ENCODE measurements around the gene CPTP.

CPTP gene

DNA sequence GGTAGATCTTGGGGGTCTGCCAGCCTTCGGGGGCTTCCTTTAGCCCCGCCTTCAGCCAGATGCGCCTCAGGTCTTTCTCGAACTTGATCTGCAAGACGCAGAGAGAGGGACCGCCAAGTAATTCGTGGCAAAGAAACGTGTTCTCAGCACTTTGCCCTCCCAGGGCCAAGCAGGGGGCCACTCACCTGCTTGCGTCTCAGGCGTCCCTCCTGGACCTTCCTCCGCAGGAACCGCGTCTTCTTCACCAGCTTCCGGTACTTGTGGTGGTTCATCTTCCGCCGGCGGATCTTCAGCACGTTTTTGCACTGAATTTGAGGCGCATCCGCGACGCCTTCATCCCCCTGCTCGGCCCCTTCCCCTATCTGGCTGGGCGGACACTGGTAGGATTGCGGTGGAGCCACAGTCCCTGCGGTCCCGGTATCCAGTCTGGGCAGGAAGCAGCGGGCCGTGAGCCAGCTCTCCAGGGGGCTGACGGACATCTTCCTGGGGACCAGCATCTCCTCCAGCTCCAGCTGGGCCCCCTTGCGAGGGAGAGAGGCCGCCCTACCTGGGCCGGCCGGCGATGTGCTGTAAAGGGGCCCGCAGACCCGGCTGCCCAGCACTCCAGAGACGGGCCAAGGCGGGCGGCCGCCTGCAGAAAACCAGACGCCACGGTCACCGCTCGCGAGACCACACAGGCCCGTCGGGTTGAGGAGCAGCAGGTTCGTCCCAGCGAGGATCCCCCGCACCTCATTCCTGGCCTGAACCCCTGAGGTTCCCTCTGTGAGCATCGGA, 49.4 kb downstream of the CPTP start:
- peak overlapping the region; percentile 98 for H3K4me3 ChIP-seq (ENCODE audit: extremely low read depth, insufficient read depth, low read length, poor library complexity, severe bottlenecking)
- H3K9me3 ChIP-seq (ENCODE audit: control insufficient read depth, low read length) = no peaks in the 10 kb centered on the region
- no peak overlapping the region for H3K27ac ChIP-seq (ENCODE audit: low read depth, low read length, severe bottlenecking)
- H3K4me1 ChIP-seq (ENCODE audit: control insufficient read depth, insufficient read depth, low read length, poor library complexity, severe bottlenecking) = peaks cover 7% of the 10 kb centered on the region
- 59 to 60% methylated on average over 50 to 52 of the region's 52 CpGs for WGBS, 2 experiments (ENCODE audit: insufficient coverage in 2 of 2)
- H3K36me3 ChIP-seq (ENCODE audit: control insufficient read depth, insufficient read depth, low read length) = peaks cover 28% of the 10 kb centered on the region

DNA sequence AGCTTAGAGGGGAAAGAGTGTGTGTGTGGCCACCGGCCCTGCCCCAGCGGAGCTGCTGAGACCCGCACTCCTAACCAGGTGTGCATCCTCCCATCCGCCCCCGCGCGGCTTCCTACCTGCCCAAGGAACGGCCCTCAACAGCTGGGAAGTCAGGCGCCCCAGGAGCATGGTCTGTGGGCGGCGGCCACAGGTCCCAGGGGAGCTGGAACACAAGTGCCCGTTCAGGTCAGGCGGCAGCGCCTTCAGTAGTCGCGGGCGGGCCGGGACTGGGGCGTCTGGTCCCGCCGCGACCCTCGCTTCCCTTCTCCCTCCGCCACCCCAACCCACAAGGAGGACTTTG, 50.0 kb downstream of the CPTP start:
- 0 to 1% methylated on average over 18 to 22 of the region's 24 CpGs for WGBS, 2 experiments (ENCODE audit: insufficient coverage in 2 of 2)
- H3K36me3 ChIP-seq (ENCODE audit: control insufficient read depth, insufficient read depth, low read length) = peaks cover 28% of the 10 kb centered on the region

DNA sequence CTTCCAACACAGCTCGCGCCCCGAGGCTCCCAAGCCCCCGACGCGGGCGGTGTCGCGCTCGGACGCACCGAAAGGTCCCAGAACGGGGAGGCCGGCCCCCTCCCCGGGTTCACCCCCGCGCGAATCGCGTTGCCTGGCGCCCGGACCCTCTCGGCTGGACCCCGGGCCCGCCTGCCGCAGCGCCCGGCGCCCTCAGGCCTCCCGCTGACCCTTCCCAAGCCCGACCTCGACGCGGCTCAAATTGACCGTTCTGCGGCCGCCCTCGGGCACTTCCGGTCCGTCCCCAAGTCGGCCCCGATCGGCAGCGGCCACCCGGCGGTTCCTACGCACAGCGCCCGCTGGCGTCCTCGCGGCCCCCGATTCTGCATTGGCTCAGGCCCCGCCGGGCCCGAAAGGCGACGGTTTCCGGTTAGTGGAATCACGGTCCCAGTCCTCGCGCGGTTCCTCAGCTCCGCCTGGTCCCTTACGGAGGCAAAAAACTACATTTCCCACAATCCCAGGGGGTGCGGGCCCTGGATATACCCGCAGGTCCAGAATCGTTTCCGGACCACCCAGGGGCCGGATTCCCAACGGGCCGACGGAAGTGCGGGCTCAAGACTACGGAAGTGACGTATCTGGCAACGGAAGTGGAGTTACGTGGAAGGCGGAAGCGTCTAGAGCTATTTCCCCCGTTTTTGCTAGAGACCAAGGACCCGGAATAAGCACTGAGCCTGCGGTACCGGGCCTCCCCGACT, 50.5 kb downstream of the CPTP start, which contains the start of gene AURKAIP1:
TSS of gene AURKAIP1 (minus strand) at position 279 of the 734 bp plus-strand sequence. CDS start 451 bp downstream, outside the sequence.
- Histone ChIP-seq H3K27ac (ENCODE audit: low read depth, low read length, severe bottlenecking) (peak within 1 kb of the TSS; percentile 86), H3K36me3 (ENCODE audit: control insufficient read depth, insufficient read depth, low read length) (peaks cover 28% of the 10 kb centered on the region), H3K4me3 (ENCODE audit: extremely low read depth, insufficient read depth, low read length, poor library complexity, severe bottlenecking) (peak within 1 kb of the TSS; percentile 98), H3K4me1 (ENCODE audit: control insufficient read depth, insufficient read depth, low read length, poor library complexity, severe bottlenecking) (peaks cover 7% of the 10 kb centered on the region), H3K9me3 (ENCODE audit: control insufficient read depth, low read length) (no peaks in the 10 kb centered on the region)
- WGBS, 2 experiments (ENCODE audit: insufficient coverage in 2 of 2) = 0% methylated on average over 71 to 79 of the region's 85 CpGs

More for the DNA sequence above, 50.0 kb downstream of the CPTP start:
- H3K4me1 ChIP-seq (ENCODE audit: control insufficient read depth, insufficient read depth, low read length, poor library complexity, severe bottlenecking) = peaks cover 7% of the 10 kb centered on the region
- H3K9me3 ChIP-seq (ENCODE audit: control insufficient read depth, low read length) = no peaks in the 10 kb centered on the region
- H3K4me3 ChIP-seq (ENCODE audit: extremely low read depth, insufficient read depth, low read length, poor library complexity, severe bottlenecking) = peak overlapping the region; percentile 98
- peak overlapping the region; percentile 86 for H3K27ac ChIP-seq (ENCODE audit: low read depth, low read length, severe bottlenecking)

DNA sequence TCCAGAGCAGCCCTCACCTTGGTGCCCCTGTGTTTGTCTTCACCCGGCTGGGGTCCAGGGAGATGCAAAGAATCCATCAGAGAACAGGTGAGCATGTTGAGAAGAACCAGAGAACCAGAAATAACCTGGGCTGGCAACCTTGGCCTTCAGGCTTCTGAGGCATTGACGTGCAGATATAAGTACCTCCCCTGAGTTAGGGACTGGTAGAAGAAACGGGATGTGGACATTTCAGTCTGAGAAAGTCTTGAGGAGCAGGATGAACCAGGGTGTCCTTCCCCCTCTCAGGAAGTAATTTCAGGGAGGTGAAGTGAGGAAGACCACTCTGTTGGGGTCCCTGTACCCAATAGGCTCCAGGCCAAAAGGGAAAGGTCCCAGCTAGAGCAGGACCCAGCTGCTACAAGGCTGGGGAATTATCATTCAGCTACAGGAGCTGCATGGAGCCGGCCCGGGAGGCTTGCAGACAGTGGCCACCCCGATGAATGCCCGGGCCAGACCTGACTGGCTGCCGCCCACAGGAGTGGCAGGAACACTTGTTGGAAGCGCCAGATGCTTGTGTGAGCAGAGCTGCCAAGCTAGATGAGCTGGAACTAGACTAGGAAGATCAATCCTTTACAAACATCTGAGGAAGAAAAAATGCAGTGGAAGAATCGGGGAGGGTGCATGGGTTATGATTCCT, 52.1 kb downstream of the CPTP start:
- peaks cover 27% of the 10 kb centered on the region for H3K36me3 ChIP-seq (ENCODE audit: control insufficient read depth, insufficient read depth, low read length)
- H3K9me3 ChIP-seq (ENCODE audit: control insufficient read depth, low read length) = no peaks in the 10 kb centered on the region
- H3K4me3 ChIP-seq (ENCODE audit: extremely low read depth, insufficient read depth, low read length, poor library complexity, severe bottlenecking) = no peak overlapping the region
- WGBS, 2 experiments (ENCODE audit: insufficient coverage in 2 of 2) = 93 to 94% methylated on average over 9 of the region's 10 CpGs
- peaks cover 7% of the 10 kb centered on the region for H3K4me1 ChIP-seq (ENCODE audit: control insufficient read depth, insufficient read depth, low read length, poor library complexity, severe bottlenecking)
- no peak overlapping the region for H3K27ac ChIP-seq (ENCODE audit: low read depth, low read length, severe bottlenecking)

- Histone ChIP-seq H3K4me3 (ENCODE audit: extremely low read depth, insufficient read depth, low read length, poor library complexity, severe bottlenecking) (no peak overlapping the region), H3K36me3 (ENCODE audit: control insufficient read depth, insufficient read depth, low read length) (peaks cover 26% of the 10 kb centered on the region), H3K27ac (ENCODE audit: low read depth, low read length, severe bottlenecking) (no peak overlapping the region), H3K9me3 (ENCODE audit: control insufficient read depth, low read length) (no peaks in the 10 kb centered on the region), H3K4me1 (ENCODE audit: control insufficient read depth, insufficient read depth, low read length, poor library complexity, severe bottlenecking) (peaks cover 7% of the 10 kb centered on the region)
- 95 to 97% methylated on average over 13 of the region's 16 CpGs for WGBS, 2 experiments (ENCODE audit: insufficient coverage in 2 of 2)
These were observed 53.1 kb downstream of the CPTP start for GRCh38 chr1:1377540-1378205.

Data from mesodermal cell (in vitro differentiated cells).